GM12801 (cell line): ENCODE data around the gene SMARCC2.

Experiments
- TF ChIP-seq, protein P1 (sequence below): IDR thresholded peaks from one replicate; pipeline ENCODE4 v1.5.1; 2011; ENCODE audit warnings: control low read depth; ENCODE audit not compliant: insufficient read length; ENCODE audit errors: extremely low read depth

The SMARCC2 gene

DNA sequence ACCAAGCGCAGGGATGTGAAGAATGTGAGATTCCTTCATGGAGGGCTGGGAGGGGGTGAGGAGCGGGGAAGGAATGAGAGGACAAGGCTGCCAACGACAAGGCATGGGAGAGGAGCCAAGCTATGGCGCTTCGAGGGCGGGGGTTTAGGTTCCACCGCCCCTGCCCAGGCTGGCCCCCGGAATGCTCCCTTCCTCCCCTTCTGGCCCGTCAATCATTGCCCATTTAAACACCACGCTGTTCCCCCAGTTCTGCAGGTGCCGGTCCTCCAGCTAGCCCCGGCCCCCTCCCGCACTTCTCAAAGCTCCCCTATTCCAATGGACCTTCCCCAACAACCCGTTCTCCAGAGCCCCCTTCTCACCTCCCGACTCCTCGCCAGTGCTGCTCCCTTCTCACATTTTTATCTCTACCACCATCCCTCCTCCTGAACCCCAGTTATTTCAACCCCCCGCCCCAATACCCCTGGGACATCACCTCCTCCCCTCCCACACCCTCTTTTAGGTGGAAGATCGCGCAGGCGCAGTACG lies 32.0 kb upstream of the SMARCC2 start:
- TF ChIP-seq, protein P1, sequence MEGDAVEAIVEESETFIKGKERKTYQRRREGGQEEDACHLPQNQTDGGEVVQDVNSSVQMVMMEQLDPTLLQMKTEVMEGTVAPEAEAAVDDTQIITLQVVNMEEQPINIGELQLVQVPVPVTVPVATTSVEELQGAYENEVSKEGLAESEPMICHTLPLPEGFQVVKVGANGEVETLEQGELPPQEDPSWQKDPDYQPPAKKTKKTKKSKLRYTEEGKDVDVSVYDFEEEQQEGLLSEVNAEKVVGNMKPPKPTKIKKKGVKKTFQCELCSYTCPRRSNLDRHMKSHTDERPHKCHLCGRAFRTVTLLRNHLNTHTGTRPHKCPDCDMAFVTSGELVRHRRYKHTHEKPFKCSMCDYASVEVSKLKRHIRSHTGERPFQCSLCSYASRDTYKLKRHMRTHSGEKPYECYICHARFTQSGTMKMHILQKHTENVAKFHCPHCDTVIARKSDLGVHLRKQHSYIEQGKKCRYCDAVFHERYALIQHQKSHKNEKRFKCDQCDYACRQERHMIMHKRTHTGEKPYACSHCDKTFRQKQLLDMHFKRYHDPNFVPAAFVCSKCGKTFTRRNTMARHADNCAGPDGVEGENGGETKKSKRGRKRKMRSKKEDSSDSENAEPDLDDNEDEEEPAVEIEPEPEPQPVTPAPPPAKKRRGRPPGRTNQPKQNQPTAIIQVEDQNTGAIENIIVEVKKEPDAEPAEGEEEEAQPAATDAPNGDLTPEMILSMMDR: no peak

DNA sequence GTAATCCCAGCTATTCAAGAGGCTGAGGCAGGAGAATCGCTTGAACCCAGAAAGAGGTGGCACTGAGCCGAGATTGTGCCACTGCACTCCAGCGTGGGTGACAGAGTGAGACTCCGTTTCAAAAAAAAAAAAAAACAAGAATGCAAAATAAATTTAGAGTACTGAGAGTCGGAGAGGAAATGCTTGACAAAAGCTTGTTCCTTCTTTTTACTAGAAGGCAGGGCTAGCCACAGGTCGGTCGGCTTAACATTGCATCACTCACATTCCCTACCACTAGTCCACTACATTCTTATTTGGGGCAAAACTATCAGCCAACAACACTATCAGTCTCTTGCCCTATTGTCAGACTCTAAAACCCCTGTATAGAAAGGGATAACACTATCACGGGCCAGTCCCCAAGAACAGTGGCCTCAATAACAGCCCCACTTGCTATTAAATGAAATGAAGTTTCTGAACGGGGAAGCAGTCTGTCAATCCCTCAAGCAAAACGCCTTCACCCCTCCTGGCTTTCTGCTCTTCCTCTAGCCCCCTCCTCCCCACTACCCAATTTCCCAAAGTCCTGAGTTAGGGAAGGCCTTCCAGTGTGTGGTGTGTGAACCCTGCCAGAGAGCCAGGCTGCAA lies 31.4 kb upstream of the SMARCC2 start:
- TF ChIP-seq, protein P1: no peak

DNA sequence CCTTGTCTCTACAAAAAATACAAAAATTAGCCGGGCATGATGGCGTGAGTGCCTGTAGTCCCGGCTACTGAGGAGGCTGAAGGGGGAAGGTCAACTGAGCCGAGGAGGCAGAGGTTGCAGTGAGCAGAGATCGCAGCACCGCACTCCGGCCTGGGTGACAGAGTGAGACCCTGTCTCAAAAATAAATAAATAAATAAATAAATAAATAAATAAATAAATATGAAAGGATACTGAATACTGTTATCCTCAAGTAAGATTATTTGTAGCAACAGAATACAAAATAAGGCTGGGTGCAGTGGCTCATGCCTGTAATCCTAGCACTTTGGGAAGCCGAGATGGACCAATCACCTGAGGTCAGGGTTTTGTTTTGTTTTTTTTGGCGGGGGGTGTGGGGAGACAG lies 30.6 kb upstream of the SMARCC2 start:
- TF ChIP-seq, protein P1: no peak

DNA sequence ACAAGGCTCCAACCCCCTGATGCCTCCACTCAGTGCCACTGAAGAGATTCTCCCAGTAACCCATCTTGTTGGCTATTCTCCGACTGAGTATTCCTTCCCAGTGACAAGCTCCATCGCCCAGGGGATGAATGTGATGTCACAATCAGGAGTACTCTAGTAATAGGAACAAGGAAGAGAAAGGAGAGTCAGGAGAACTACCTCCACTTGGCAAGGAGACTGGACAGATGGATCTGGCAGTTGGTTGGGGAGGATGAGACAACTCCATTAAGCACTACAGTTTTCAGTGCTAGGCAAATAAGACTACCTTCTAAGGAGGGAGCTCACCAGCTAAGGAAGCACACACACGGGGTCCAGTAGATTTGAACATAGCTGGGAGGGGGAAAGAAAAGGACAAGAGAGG lies 27.2 kb upstream of the SMARCC2 start:
- TF ChIP-seq, protein P1: no peak

DNA sequence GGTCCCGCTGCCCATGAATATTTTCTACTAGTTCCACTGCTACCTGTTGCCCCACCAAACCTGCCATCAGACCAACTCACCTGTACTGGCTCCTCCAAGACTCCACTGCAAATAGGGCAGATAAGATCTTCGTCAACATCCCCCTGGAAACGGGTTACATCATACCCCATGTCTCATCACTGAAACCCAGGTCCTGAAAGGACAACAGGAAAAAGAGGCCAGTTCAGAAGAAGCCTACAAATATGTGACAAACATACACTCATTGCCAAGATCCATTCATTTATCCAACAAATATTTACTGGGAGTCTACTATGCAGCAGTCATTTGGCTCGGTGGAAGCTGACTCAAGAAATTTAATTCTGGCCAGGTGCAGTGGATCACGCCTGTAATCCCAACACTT lies 24.6 kb upstream of the SMARCC2 start:
- TF ChIP-seq, protein P1: no peak

DNA sequence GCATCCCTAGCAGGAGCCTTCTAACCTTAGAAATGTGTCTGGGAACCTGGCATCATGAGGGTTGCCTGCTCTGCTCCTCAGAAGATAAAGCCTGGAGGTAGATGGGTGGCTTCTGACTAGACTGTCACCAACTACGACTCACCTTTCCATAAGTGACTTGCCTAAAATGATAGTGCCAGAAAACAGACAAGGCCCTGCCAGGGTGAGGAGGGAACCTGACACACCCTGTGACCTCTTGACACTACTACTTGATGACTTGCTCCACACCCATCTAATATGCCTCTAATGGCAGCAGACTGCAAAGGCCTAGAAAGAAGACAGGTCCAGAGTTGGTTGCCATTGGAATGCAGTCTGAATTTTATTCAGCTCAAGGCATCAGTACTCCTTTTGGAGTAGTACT lies 23.1 kb upstream of the SMARCC2 start:
- TF ChIP-seq, protein P1: no peak

DNA sequence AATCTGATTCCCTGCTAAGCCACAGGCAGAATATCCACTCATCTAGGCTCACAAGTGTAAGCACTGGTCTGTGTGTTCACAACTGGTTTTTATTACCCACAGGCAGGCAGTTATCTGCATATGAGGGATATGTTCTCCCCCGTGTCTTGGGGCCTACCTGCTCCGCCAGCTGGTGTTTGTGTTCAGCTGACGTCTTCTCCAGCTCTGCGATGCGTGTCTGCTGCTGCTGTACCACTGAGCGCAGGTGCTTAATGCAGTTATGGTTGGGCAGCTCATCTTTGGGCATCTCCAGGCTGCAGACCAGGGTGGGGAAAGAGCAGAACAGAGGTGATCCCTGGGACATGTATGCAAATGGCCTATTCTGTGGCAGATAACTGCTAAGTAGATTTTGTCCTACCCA lies 18.7 kb upstream of the SMARCC2 start:
- TF ChIP-seq, protein P1: no peak
